Activated B cell treated with CpG ODN at 0.5 μM for 24 hours (primary cell): ENCODE results near the gene ST8SIA5. TPM values are rescaled to one million over a fixed set of nuclear protein-coding genes. Genes with fewer than 3 reads are reported as not detected.
"Not testable (repeated sequence)": the region's sequence is repeated elsewhere in the genome, so short reads cannot be mapped to it uniquely, and the experiment has no call there.

Experiments used
- ATAC-seq: fragments of 200-7000 bp; cut with Tn5 transposase; one replicate; pipeline ENCODE4 v1.10.0; 2021; ENCODE audit warnings: low read depth, mild to moderate bottlenecking, moderate library complexity
- CTCF ChIA-PET: fragments of 350-600 bp; sonication (Branson Sonifier 250); formaldehyde crosslinking; loops from one replicate; lab custom pipeline; 2021; ENCODE audit warnings: antibody characterized with exemption; lab: Charles Lee
- POLR2A ChIA-PET: fragments of 350-600 bp; sonication (Branson Sonifier 250); formaldehyde crosslinking; loops from one replicate; lab custom pipeline; 2021; ENCODE audit warnings: antibody characterized with exemption; lab: Charles Lee
- DNase-seq: peaks from one replicate; pipeline ENCODE4 v3.0.0; 2022
- H3K27ac Mint-ChIP-seq: one replicate; pipeline ENCODE4 v1.8.0; 2020; ENCODE audit warnings: mixed read lengths
- H3K27me3 Mint-ChIP-seq: one replicate; pipeline ENCODE4 v1.8.0; 2021; ENCODE audit warnings: mixed read lengths
- H3K36me3 Mint-ChIP-seq: one replicate; pipeline ENCODE4 v1.8.0; 2021; ENCODE audit warnings: low read depth, mixed read lengths
- H3K4me1 Mint-ChIP-seq: one replicate; pipeline ENCODE4 v1.8.0; 2021; ENCODE audit warnings: mixed read lengths
- H3K4me3 Mint-ChIP-seq: one replicate; pipeline ENCODE4 v1.8.0; 2020; ENCODE audit warnings: mild to moderate bottlenecking, mixed read lengths
- H3K9me3 Mint-ChIP-seq: one replicate; pipeline ENCODE4 v1.8.0; 2020; ENCODE audit warnings: mixed read lengths
- CTCF ChIP-seq: fragments of 200-600 bp; IDR thresholded peaks from one replicate; pipeline ENCODE4 v1.8.0; 2022; ENCODE audit warnings: antibody characterized with exemption, mild to moderate bottlenecking
- intact Hi-C: fragments of 100-400 bp; cut with micrococcal nuclease; formaldehyde crosslinking; loops from one replicate; pipeline ENCODE4 v1.15.1; 2024
- total RNA-seq: library from RNA; stranded (reverse); gene quantifications from 2 replicates; pipeline ENCODE4 v1.2.3, GENCODE V29; 2022

Gene ST8SIA5
- not detected in 2 replicates for total RNA-seq

- peak within 1 kb of the TSS; percentile 72 for H3K4me3 Mint-ChIP-seq
- intact Hi-C loops, result no loop called here
- ATAC-seq (peak; percentile 21), DNase-seq (no peak)
- no peak within 1 kb of the TSS for H3K27ac Mint-ChIP-seq
- peaks cover 27% of the 10 kb centered on the region for H3K27me3 Mint-ChIP-seq
- CTCF ChIA-PET, result no interaction called here
- no peaks in the 10 kb centered on the region for H3K36me3 Mint-ChIP-seq
- H3K9me3 Mint-ChIP-seq, result no peaks in the 10 kb centered on the region
- H3K4me1 Mint-ChIP-seq, result peaks cover 30% of the 10 kb centered on the region
- POLR2A ChIA-PET, result no interaction called here
- TF ChIP-seq CTCF, result no peak
Observed at GRCh38 chr18:46756559-46757201, at the start of gene ST8SIA5. TSS of gene ST8SIA5 (minus strand) at chr18:46757053. CDS start at chr18:46756508, 545 bp downstream.

GRCh38 chr18:46795945-46796344 lies 39.1 kb upstream of the ST8SIA5 start:
- DNase-seq, H3K36me3 Mint-ChIP-seq, H3K9me3 Mint-ChIP-seq, H3K27me3 Mint-ChIP-seq, H3K4me3 Mint-ChIP-seq, CTCF ChIA-PET, H3K27ac Mint-ChIP-seq, H3K4me1 Mint-ChIP-seq, intact Hi-C loops, ATAC-seq, POLR2A ChIA-PET: not testable (repeated sequence)

- no peak overlapping the region for H3K4me3 Mint-ChIP-seq
- CTCF ChIA-PET, result no interaction called here
- no peaks in the 10 kb centered on the region for H3K27me3 Mint-ChIP-seq
- intact Hi-C loops, result no loop called here
- peaks cover 7% of the 10 kb centered on the region for H3K9me3 Mint-ChIP-seq
- POLR2A ChIA-PET, result no interaction called here
- H3K4me1 Mint-ChIP-seq, result no peaks in the 10 kb centered on the region
- H3K27ac Mint-ChIP-seq, result no peak overlapping the region
- no peak for DNase-seq
- no peaks in the 10 kb centered on the region for H3K36me3 Mint-ChIP-seq
- no peak for ATAC-seq
- TF ChIP-seq CTCF, result no peak
Observed at GRCh38 chr18:46794607-46795006, 37.8 kb upstream of the ST8SIA5 start.

- Mint-ChIP-seq H3K4me3 (no peak overlapping the region), H3K4me1 (no peaks in the 10 kb centered on the region), H3K27me3 (no peaks in the 10 kb centered on the region), H3K9me3 (peaks cover 7% of the 10 kb centered on the region), H3K27ac (no peak overlapping the region), H3K36me3 (no peaks in the 10 kb centered on the region)
- POLR2A ChIA-PET, result no interaction called here
- DNase-seq, result no peak
- CTCF ChIA-PET, result no interaction called here
- ATAC-seq, result no peak
- intact Hi-C loops, result no loop called here
- TF ChIP-seq CTCF, result no peak
Observed at GRCh38 chr18:46793565-46793964, 36.7 kb upstream of the ST8SIA5 start.

- intact Hi-C loops, result no loop called here
- no peak for ATAC-seq
- DNase-seq, result no peak
- Mint-ChIP-seq H3K36me3 (no peaks in the 10 kb centered on the region), H3K27me3 (no peaks in the 10 kb centered on the region), H3K4me1 (no peaks in the 10 kb centered on the region), H3K4me3 (no peak overlapping the region), H3K27ac (no peak overlapping the region), H3K9me3 (peaks cover 20% of the 10 kb centered on the region)
- POLR2A ChIA-PET, result no interaction called here
- no peak for TF ChIP-seq CTCF
- CTCF ChIA-PET, result no interaction called here
Observed at GRCh38 chr18:46789088-46789487, 32.2 kb upstream of the ST8SIA5 start.

GRCh38 chr18:46787674-46788073 lies 30.8 kb upstream of the ST8SIA5 start:
- H3K27ac Mint-ChIP-seq, result no peak overlapping the region
- ATAC-seq, result no peak
- no peaks in the 10 kb centered on the region for H3K36me3 Mint-ChIP-seq
- TF ChIP-seq CTCF, result no peak
- intact Hi-C loops, result no loop called here
- POLR2A ChIA-PET, result no interaction called here
- CTCF ChIA-PET, result interaction anchor here (0.5 to 0.6 kb wide), 2 partner anchors 61 to 63 kb away, joined by 3 read pairs; no protein-coding TSS in a partner anchor
- H3K27me3 Mint-ChIP-seq, result no peaks in the 10 kb centered on the region
- no peak for DNase-seq
- H3K4me3 Mint-ChIP-seq, result no peak overlapping the region
- H3K4me1 Mint-ChIP-seq, result no peaks in the 10 kb centered on the region
- H3K9me3 Mint-ChIP-seq, result peaks cover 20% of the 10 kb centered on the region
